Kidney epithelial cell (primary cell): ENCODE data around the gene CIAPIN1. TPM values are rescaled to one million over a fixed set of nuclear protein-coding genes. Genes with fewer than 3 reads are reported as not detected.

ENCODE experiments used
- DNase-seq: peaks from one replicate; pipeline ENCODE4 v3.0.0-alpha.2; 2010; ENCODE audit warnings: low read depth
- H3K27me3 ChIP-seq: 2 replicates; pipeline ENCODE4 v1.6.0; 2011; ENCODE audit warnings: low read length; ENCODE audit not compliant: control insufficient read depth, insufficient read depth
- H3K36me3 ChIP-seq: 2 replicates; pipeline ENCODE4 v1.5.1; 2011; ENCODE audit warnings: low read length; ENCODE audit not compliant: control insufficient read depth, insufficient read depth
- H3K4me3 ChIP-seq: 2 replicates; pipeline ENCODE4 v1.5.1; 2011; ENCODE audit warnings: low read depth, mild to moderate bottlenecking, control low read depth, low read length
- total RNA-seq: library from RNA; depleted of rRNA; stranded (reverse); fragments of >200 nt; gene quantifications from 2 replicates; pipeline ENCODE4 v1.2.3, GENCODE V29; 2015
- TF ChIP-seq, protein P1 (sequence below): IDR thresholded peaks from 2 replicates; pipeline ENCODE4 v1.5.1; 2011; ENCODE audit warnings: mild to moderate bottlenecking, moderate library complexity, low read length, control low read depth, inconsistent platforms; ENCODE audit not compliant: insufficient read depth, poor library complexity, severe bottlenecking

Gene CIAPIN1
- total RNA-seq, 1 donor from 2014 or later = 80.3 TPM

DNA sequence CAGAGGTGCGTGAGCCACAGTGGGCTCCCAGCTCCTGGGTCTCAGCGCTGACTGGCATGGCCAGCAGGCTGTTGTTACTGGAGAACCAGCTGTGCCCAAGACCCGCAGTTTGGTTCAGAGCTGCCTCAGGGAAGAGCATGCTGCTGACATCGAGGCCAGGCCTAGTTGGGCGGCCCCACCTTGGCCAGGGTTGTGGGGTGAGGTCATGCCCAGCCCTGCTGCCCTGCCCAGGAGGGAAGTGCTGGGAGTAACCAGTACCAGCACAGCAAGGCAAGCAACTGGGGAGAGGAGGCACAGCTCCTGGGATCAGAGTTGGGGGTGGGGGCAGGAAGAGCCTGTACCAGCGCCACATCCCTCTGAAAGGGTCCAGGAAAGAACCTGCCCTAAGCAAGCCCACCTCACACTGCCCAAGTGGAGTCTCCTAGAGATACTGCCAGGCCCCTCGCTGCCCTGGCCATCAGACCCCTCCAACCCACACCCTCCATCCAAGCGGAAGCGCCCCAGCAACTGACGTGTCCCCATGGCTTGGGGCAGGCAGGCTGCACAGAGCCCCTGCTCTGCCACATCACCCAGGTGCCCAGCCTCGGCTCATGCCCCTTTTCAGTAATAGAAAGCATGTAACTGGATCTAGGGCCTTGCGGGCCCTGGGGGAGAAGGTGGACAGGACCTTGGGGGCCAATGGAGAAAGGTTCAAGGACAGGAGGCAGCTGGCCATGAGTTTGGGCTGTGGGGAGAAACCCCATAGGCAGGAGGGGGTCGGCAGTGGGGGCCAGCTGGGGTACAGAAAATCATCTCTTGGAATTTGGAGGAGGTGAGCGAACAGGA, 38.1 kb upstream of the CIAPIN1 start:
- no peak for DNase-seq
- H3K36me3 ChIP-seq = no peaks in the 10 kb centered on the region
- TF ChIP-seq, protein P1, sequence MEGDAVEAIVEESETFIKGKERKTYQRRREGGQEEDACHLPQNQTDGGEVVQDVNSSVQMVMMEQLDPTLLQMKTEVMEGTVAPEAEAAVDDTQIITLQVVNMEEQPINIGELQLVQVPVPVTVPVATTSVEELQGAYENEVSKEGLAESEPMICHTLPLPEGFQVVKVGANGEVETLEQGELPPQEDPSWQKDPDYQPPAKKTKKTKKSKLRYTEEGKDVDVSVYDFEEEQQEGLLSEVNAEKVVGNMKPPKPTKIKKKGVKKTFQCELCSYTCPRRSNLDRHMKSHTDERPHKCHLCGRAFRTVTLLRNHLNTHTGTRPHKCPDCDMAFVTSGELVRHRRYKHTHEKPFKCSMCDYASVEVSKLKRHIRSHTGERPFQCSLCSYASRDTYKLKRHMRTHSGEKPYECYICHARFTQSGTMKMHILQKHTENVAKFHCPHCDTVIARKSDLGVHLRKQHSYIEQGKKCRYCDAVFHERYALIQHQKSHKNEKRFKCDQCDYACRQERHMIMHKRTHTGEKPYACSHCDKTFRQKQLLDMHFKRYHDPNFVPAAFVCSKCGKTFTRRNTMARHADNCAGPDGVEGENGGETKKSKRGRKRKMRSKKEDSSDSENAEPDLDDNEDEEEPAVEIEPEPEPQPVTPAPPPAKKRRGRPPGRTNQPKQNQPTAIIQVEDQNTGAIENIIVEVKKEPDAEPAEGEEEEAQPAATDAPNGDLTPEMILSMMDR = no peak
- peak overlapping the region; percentile 89 for H3K4me3 ChIP-seq
- H3K27me3 ChIP-seq = no peaks in the 10 kb centered on the region

DNA sequence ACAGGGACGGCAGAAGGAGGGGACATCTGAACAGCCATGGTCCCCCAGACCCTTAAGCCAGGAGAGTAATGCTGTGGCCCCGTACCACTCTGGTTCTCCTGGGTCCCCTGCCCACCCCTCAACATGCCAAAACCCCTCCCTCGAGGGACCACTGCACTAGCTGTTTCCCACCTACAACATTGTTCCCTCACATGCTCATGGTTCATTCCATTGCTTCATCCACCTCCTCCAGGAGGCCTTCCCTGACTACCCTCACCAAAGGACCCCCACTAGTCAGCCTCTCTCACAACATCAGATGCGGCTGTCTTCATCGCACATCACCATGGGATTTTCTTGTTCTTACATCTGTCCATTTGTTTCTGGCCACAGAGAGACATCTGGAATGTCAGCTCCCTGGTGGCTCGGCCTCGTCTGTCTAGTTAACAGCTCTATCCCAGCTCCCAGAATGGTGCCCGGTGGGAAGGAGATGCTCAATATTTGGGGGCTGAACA, 37.4 kb upstream of the CIAPIN1 start:
- no peaks in the 10 kb centered on the region for H3K27me3 ChIP-seq
- DNase-seq = no peak
- TF ChIP-seq, protein P1 = no peak
- no peak overlapping the region for H3K4me3 ChIP-seq
- no peaks in the 10 kb centered on the region for H3K36me3 ChIP-seq

DNA sequence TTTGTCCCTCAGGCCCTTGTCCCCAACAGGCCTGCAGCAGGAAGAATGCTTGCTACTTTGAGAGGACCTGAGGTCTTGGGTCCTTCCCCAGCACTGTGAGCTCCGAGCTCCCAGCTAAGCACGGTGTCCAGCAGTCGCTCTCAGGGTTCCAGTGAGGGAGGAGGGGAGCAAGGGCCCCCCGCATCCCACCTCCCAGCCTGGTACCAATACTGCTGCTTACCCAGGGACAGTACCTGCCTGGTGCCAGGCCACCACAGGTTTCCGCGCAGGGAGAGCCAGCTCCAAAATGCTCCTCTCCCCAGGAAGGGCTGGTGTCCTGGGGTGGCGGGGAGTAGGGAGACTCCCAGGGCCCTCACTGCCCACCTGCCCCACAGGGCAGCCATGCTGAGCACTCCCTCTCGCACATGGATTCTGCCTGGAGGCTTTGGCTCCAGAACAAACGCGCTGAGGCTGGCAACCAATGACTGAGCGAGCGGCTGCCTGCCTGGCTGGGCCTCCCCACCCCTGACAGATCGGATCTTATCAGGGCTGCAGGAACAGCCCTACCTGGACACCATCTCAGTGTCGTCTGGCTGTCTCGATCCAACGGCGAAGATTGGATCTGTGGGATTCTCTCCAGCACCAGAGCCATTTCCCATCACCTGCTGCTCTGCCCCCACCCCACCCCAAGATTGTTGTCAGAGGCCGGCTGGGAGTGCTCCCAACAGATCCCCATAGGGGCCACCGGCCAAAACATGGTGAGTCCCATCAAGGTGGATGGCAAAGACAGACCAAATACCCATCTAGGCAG, 36.7 kb upstream of the CIAPIN1 start:
- TF ChIP-seq, protein P1 = no peak
- H3K27me3 ChIP-seq = no peaks in the 10 kb centered on the region
- no peaks in the 10 kb centered on the region for H3K36me3 ChIP-seq
- no peak overlapping the region for H3K4me3 ChIP-seq
- no peak for DNase-seq

DNA sequence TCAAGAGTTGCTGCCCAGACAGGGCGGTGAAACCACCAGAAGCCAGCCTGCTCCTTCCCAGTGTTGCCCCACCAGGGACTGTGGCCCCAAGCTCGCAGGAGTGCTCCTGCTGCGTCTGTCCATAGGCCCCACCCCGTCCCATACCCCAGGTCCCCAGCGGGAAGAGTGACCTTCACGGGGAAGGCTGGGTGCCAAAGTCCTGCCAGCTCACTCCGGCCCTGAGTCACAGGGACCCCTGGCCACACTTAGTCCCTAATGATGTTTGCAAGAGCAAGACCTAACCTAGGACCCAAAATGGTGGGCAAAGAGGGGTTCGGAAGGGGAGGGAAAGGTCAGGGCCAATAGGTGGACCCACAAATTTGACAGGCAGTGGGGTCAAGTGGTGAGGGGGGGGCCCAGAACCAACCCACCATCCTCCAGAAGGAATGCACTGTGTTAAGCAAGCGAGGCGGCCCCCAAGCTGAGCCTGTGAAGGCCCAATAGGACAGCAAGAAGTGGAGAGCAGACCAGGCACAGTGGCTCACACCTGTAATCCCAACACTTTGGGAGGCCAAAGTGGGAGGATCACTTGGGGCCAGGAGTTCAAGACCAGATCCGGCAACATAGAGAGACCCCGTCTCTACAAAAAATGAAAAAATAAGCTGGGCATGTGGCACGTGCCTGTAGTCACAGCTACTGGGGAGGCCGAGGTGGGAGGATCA, 35.8 kb upstream of the CIAPIN1 start:
- Histone ChIP-seq H3K36me3 (no peaks in the 10 kb centered on the region), H3K4me3 (no peak overlapping the region), H3K27me3 (no peaks in the 10 kb centered on the region)
- TF ChIP-seq, protein P1 = no peak
- no peak for DNase-seq

DNA sequence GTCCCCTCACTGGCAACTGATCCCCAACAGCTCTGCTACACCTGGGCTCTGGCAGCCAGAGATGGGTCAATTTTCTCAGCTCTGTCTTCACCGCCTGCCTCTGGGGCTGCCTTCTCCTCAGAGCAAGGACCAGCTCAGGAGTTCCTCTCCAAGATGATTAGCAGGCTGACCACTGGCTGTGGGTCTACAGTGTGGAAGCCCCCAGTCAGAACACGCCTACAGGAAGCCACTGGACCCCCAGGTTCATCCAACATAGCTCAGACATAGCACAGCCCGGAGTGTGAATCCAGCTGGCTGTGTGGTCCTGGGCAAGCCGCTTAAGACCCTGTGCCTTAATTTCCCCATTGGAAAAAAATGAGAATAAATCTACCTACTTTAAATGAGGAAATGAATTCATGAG, 34.2 kb upstream of the CIAPIN1 start:
- H3K4me3 ChIP-seq = no peak overlapping the region
- no peaks in the 10 kb centered on the region for H3K27me3 ChIP-seq
- TF ChIP-seq, protein P1 = no peak
- DNase-seq = no peak
- H3K36me3 ChIP-seq = no peaks in the 10 kb centered on the region
